ENCODE measurements around the gene TAF1.
"Not testable (repeated sequence)": the region's sequence is repeated elsewhere in the genome, so short reads cannot be mapped to it uniquely, and the experiment has no call there.

TAF1 gene

DNA sequence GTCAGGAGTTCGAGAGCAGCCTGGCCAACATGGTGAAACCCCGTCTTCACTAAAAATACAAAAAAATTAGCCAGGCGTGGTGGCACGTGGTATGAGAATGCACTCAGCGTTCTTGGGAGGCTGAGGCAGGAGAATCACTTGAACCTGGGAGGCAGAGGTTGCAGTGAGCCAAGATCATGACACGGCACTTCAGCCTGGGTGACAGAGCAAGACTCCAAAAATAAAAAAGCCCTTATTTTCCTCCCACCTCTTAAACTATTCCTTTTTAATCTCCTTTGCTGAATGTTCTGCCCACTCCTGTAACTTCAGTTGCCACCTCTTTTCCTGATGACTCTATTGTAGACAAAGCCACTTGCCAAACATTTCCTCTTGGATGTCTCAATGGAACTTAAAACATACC, 72.6 kb downstream of the TAF1 start:
- DNase-seq (ENCODE audit: insufficient read length, low spot score) (no peak), FAIRE-seq (peak; percentile 62)
- TF ChIP-seq POLR2AphosphoS5 (IDR thresholded peaks at IDR 0.05; ENCODE audit: low read depth, low read length) (no peak), PAX5 (IDR thresholded peaks at IDR 0.05; ENCODE audit: insufficient read depth, low read length, severe bottlenecking) (no peak), TAF1 (IDR thresholded peaks at IDR 0.05; ENCODE audit: low read depth, low read length) (no peak), POLR2A (IDR thresholded peaks at IDR 0.05; ENCODE audit: low read depth, low read length) (no peak), POU2F2 (IDR thresholded peaks at IDR 0.05; ENCODE audit: low read depth, low read length) (no peak), SPI1 (IDR thresholded peaks at IDR 0.05; ENCODE audit: low read depth, low read length) (no peak)

DNA sequence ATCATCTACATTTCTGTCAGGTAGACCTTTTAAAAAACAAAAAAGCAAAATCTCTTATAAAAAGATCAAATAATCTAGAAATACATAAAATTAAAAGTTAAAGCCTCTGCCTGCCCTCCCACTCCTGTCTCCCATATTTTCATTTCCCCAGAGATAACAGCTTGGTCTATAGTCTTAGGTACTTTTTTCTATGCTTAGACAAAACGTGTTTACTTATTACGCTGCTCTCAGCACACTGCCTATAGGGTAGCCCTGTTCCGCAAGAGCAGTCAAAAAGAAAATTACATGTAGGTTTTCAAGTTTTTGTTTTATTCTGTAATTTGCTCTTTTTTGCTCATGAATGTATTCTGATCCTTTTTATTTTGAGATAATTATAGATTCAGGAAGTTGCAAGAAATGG, 73.3 kb downstream of the TAF1 start:
- FAIRE-seq (no peak), DNase-seq (ENCODE audit: insufficient read length, low spot score) (no peak)
- no peak for TF ChIP-seq SPI1 (IDR thresholded peaks at IDR 0.05; ENCODE audit: low read depth, low read length)
- TF ChIP-seq PAX5 (IDR thresholded peaks at IDR 0.05; ENCODE audit: insufficient read depth, low read length, severe bottlenecking) = no peak
- no peak for TF ChIP-seq POLR2AphosphoS5 (IDR thresholded peaks at IDR 0.05; ENCODE audit: low read depth, low read length)
- TF ChIP-seq TAF1 (IDR thresholded peaks at IDR 0.05; ENCODE audit: low read depth, low read length) = no peak
- TF ChIP-seq POU2F2 (IDR thresholded peaks at IDR 0.05; ENCODE audit: low read depth, low read length) = no peak
- TF ChIP-seq POLR2A (IDR thresholded peaks at IDR 0.05; ENCODE audit: low read depth, low read length) = no peak

DNA sequence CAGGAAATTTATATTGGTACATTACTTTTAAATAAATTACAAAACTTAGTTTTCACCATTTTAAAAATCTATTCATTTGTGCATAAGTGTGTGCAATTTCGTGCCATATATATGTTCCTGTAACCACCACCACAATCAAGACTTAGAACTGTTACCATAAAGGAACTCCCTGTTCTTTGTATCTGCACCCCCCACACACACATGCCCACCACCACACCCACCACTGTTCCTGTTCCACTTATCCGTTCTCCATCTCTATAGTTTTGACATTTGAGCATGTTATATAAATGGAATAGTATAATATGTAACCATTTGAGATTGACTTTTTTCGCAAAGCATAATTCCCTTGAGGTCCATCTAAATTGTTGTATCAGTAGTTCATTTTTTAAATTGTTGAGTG, 73.7 kb downstream of the TAF1 start:
- no peak for TF ChIP-seq POLR2AphosphoS5 (IDR thresholded peaks at IDR 0.05; ENCODE audit: low read depth, low read length)
- no peak for TF ChIP-seq TAF1 (IDR thresholded peaks at IDR 0.05; ENCODE audit: low read depth, low read length)
- no peak for TF ChIP-seq SPI1 (IDR thresholded peaks at IDR 0.05; ENCODE audit: low read depth, low read length)
- DNase-seq (ENCODE audit: insufficient read length, low spot score) (no peak), FAIRE-seq (peak; percentile 87)

DNA sequence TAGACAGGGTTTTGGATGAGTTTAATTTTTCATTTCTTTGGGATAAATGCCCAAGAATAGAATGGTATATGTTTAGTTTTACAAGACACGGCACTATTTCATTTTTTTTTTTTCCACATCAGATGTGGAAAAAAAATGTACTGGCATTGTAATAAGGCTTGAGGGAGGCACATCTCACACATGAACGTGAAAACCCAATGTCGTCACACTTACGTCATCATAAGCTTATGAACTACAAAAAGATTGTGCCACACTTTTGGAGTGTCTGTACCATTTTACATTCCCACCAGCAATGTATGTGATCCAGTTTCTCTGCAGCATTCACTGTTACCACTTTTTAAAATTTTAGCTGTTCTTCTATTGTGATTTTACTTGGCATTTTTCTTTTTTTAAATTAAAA, 74.2 kb downstream of the TAF1 start:
- TF ChIP-seq POU2F2 (IDR thresholded peaks at IDR 0.05; ENCODE audit: low read depth, low read length) (no peak), POLR2AphosphoS5 (IDR thresholded peaks at IDR 0.05; ENCODE audit: low read depth, low read length) (no peak), POLR2A (IDR thresholded peaks at IDR 0.05; ENCODE audit: low read depth, low read length) (no peak), PAX5 (IDR thresholded peaks at IDR 0.05; ENCODE audit: insufficient read depth, low read length, severe bottlenecking) (no peak), SPI1 (IDR thresholded peaks at IDR 0.05; ENCODE audit: low read depth, low read length) (no peak), TAF1 (IDR thresholded peaks at IDR 0.05; ENCODE audit: low read depth, low read length) (no peak)
- no peak for DNase-seq (ENCODE audit: insufficient read length, low spot score)
- no peak for FAIRE-seq

DNA sequence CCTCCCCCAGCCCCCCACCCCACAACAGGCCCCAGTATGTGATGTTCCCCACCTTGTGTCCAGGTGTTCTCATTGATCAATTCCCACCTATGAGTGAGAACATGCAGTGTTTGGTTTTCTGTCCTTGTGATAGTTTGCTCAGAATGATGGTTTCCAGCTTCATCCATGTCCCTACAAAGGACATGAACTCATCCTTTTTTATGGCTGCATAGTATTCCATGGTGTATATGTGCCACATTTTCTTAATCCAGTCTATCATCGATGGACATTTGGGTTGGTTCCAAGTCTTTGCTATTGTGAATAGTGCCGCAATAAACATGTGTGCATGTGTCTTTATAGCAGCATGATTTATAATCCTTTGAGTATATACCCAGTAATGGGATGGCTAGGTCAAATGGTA, 75.7 kb downstream of the TAF1 start:
- FAIRE-seq; DNase-seq (ENCODE audit: insufficient read length, low spot score): not testable (repeated sequence)

DNA sequence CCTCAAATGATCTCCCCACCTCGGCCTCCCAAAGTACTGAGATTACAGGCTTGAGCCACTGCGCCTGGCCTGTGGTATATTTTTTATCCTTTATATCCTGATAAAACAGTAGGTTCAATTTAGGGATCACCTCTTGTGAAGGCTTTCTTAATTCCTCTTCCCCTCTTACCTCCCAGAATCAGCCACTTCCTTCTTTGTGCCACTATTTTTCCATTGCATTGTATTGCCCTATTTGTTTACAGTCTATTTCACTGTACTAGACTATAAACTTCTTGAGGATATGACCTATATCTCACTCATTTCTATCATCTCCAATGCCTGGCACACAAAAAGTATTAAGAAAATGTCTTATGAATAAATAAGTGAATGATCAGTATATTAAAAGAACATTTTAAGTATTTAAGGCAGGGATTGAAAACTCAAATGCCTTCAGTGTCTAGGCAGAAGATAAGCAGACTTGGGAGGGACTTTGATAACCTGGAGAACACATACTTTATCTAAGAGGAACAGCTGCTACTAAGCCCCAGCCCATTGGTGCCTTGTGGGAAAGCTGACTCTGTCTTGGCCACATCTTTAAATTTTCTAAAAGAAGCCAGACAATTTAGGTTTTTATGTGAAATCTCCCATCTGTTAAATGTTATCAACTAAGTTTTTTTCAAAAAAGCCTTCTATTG, 84.4 kb downstream of the TAF1 start:
- DNase-seq (ENCODE audit: insufficient read length, low spot score) (no peak), FAIRE-seq (no peak)

DNA sequence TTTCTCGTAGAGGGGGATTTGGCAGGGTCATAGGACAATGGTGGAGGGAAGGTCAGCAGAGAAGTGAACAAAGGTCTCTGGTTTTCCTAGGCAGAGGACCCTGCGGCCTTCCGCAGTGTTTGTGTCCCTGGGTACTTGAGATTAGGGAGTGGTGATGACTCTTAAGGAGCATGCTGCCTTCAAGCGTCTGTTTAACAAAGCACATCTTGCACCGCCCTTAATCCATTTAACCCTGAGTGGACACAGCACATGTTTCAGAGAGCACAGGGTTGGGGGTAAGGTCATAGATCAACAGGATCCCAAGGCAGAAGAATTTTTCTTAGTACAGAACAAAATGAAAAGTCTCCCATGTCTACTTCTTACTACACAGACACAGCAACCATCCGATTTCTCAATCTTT, 85.4 kb downstream of the TAF1 start:
- not testable (repeated sequence) for FAIRE-seq

More for the DNA sequence above, 84.4 kb downstream of the TAF1 start:
- TF ChIP-seq SPI1 (IDR thresholded peaks at IDR 0.05; ENCODE audit: low read depth, low read length) (no peak), POU2F2 (IDR thresholded peaks at IDR 0.05; ENCODE audit: low read depth, low read length) (no peak), PAX5 (IDR thresholded peaks at IDR 0.05; ENCODE audit: insufficient read depth, low read length, severe bottlenecking) (no peak), TAF1 (IDR thresholded peaks at IDR 0.05; ENCODE audit: low read depth, low read length) (no peak), POLR2AphosphoS5 (IDR thresholded peaks at IDR 0.05; ENCODE audit: low read depth, low read length) (no peak), POLR2A (IDR thresholded peaks at IDR 0.05; ENCODE audit: low read depth, low read length) (no peak)

DNA sequence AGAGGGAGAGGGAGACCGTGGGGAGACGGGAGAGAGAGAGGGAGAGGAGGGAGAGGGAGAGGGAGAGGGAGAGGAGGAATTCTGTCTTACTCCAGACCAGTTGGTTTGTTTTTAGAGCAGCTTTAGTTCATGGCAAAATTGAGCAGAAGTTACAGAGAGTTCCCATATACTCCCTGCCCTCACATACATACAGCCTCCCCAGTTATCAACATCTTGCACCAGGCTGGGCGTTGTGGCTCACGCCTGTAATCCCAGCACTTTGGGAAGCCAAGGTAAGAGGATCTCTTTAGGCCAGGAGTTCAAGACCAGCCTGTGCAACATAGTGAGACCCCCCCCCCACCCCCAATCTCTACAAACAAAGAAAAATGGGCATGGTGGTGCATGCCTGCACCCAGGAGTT, 86.9 kb downstream of the TAF1 start:
- no peak for DNase-seq (ENCODE audit: insufficient read length, low spot score)
- no peak for FAIRE-seq
- TF ChIP-seq POU2F2 (IDR thresholded peaks at IDR 0.05; ENCODE audit: low read depth, low read length) (no peak), POLR2A (IDR thresholded peaks at IDR 0.05; ENCODE audit: low read depth, low read length) (no peak)

More for the DNA sequence above, 85.4 kb downstream of the TAF1 start:
- DNase-seq (ENCODE audit: insufficient read length, low spot score) = not testable (repeated sequence)

DNA sequence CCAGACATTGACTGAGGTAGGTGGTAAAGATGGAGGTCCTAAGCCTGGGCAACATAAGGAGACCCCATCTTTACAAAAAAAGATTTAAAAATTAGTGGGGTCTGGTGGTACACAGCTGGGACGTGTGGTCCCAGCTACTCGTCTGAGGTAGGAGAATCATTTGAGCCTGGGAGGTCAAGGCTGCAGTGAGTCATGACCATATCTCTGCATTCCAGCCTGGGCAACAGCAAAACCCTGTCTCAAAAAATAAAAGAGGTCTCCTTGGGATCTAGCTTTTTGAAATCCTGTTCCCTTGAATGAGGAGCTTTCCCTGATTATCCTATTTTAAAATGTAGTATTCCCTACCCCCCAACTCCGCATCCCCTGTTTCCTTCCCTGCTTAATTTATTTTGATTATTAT, 88.1 kb downstream of the TAF1 start:
- no peak for FAIRE-seq
- TF ChIP-seq POLR2A (IDR thresholded peaks at IDR 0.05; ENCODE audit: low read depth, low read length) (no peak), POU2F2 (IDR thresholded peaks at IDR 0.05; ENCODE audit: low read depth, low read length) (no peak), POLR2AphosphoS5 (IDR thresholded peaks at IDR 0.05; ENCODE audit: low read depth, low read length) (no peak), PAX5 (IDR thresholded peaks at IDR 0.05; ENCODE audit: insufficient read depth, low read length, severe bottlenecking) (no peak), SPI1 (IDR thresholded peaks at IDR 0.05; ENCODE audit: low read depth, low read length) (no peak), TAF1 (IDR thresholded peaks at IDR 0.05; ENCODE audit: low read depth, low read length) (no peak)
- no peak for DNase-seq (ENCODE audit: insufficient read length, low spot score)

DNA sequence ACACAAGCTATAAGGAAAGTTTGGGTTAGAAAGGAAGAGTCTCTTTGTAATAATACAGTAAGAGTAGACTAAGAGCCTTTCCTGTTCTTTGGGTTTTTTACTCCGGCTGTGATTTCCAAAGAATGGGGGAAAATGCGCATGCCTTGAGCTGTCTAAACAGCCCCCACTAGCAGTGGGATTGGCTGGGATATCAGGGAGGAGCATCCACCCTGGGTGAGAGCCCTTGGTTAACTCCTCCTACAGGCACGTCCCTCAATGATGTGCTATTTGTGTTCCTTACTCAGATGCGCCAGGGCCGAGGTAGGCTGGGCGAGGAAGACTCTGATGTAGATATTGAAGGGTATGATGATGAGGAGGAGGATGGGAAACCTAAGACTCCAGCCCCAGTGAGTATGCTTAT, 92.7 kb downstream of the TAF1 start:
- TF ChIP-seq POLR2A (IDR thresholded peaks at IDR 0.05; ENCODE audit: low read depth, low read length) (no peak), PAX5 (IDR thresholded peaks at IDR 0.05; ENCODE audit: insufficient read depth, low read length, severe bottlenecking) (no peak), POLR2AphosphoS5 (IDR thresholded peaks at IDR 0.05; ENCODE audit: low read depth, low read length) (no peak), SPI1 (IDR thresholded peaks at IDR 0.05; ENCODE audit: low read depth, low read length) (no peak), POU2F2 (IDR thresholded peaks at IDR 0.05; ENCODE audit: low read depth, low read length) (no peak), TAF1 (IDR thresholded peaks at IDR 0.05; ENCODE audit: low read depth, low read length) (no peak)
- DNase-seq (ENCODE audit: insufficient read length, low spot score) (no peak), FAIRE-seq (no peak)

DNA sequence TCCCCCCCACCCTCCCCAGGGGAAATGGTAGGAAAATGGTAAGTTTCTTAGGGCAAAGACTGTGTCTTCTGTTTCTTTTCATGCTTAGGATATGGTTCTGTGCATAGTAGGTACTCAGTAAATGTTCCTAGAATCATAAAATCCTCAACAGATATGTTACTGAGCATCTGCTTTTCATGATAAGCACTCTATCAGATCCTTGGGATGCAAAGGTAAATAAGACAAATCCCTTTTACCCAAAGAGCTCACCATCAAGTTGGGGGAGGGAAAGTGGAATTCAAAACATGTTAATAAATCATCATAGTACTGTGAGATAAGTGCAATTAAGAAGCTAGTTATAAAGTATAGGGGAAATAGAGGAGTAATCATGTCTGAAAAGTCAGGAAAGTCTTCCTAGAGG, 98.8 kb downstream of the TAF1 start:
- no peak for TF ChIP-seq SPI1 (IDR thresholded peaks at IDR 0.05; ENCODE audit: low read depth, low read length)
- no peak for TF ChIP-seq PAX5 (IDR thresholded peaks at IDR 0.05; ENCODE audit: insufficient read depth, low read length, severe bottlenecking)
- no peak for TF ChIP-seq TAF1 (IDR thresholded peaks at IDR 0.05; ENCODE audit: low read depth, low read length)
- TF ChIP-seq POLR2AphosphoS5 (IDR thresholded peaks at IDR 0.05; ENCODE audit: low read depth, low read length) = no peak
- no peak for TF ChIP-seq POU2F2 (IDR thresholded peaks at IDR 0.05; ENCODE audit: low read depth, low read length)
- no peak for TF ChIP-seq POLR2A (IDR thresholded peaks at IDR 0.05; ENCODE audit: low read depth, low read length)
- no peak for FAIRE-seq

More for the DNA sequence above, 98.8 kb downstream of the TAF1 start:
- DNase-seq (ENCODE audit: insufficient read length, low spot score) = no peak

All from GM12891 (cell line).